HCT116 (cell line): ENCODE results near the gene CYP24A1. TPM values are rescaled to one million over a fixed set of nuclear protein-coding genes. Genes with fewer than 3 reads are reported as not detected.

ENCODE experiments used
- ATAC-seq: fragments of 200-7000 bp; cut with Tn5 transposase; 2 replicates; pipeline ENCODE4 v1.9.1; 2020; ENCODE audit warnings: mild to moderate bottlenecking, moderate library complexity
- BruUV-seq: library from RNA; stranded (reverse); fragments of 400-500 nt; replicated peaks from 2 replicates; lab custom pipeline; 2021; lab: Mats Ljungman, UMichigan
- CTCF ChIA-PET: fragments of 300-600 bp; sonication (Branson Sonifier 250); formaldehyde crosslinking; loops from one replicate; lab custom pipeline; 2021; ENCODE audit warnings: antibody characterized with exemption; lab: Charles Lee
- POLR2A ChIA-PET: fragments of 300-600, 350-600 bp; sonication (Branson Sonifier 250); formaldehyde crosslinking; loops from one replicate; lab custom pipeline; 2021; ENCODE audit warnings: antibody characterized with exemption; lab: Charles Lee
- RAD21 ChIA-PET, 2 experiments: fragments of 300-600 bp; sonication (Branson Sonifier 250); formaldehyde crosslinking; loops; one replicate each; lab custom pipeline; 2023; ENCODE audit warnings: low total read pairs in 2 of 2; ENCODE audit not compliant: uncharacterized antibody in 2 of 2, unreplicated experiment in 2 of 2, low non-redundant PET in 1 of 2; lab: Charles Lee
- DNase-seq: peaks from one replicate; pipeline ENCODE4 v3.0.0-alpha.2; 2010; ENCODE audit warnings: low read depth, low spot score
- H2AFZ ChIP-seq: fragments of 200-600 bp; shearing (Covaris generic), sonication (generic); 2 replicates; pipeline ENCODE4 v1.6.1; 2017; ENCODE audit warnings: low read depth, mixed run types, mixed read lengths, antibody characterized with exemption, low read length; ENCODE audit not compliant: poor library complexity, severe bottlenecking
- H3K27ac ChIP-seq: 2 replicates; pipeline ENCODE4 v1.5.1; 2012; ENCODE audit warnings: low read depth, low read length
- H3K27me3 ChIP-seq: fragments of 200-600 bp; sonication (generic); 2 replicates; pipeline ENCODE4 v1.6.1; 2016; ENCODE audit warnings: mixed run types, low read length, mixed read lengths; ENCODE audit not compliant: insufficient read depth
- H3K36me3 ChIP-seq, 2 experiments: fragments of 200-500 bp in 1 of 2; fragments of 200-600 bp in 1 of 2; sonication (Bioruptor generic) in 1 of 2; sonication (generic) in 1 of 2; 2 replicates each; pipeline versions ENCODE4 v1.5.1 to v1.6.1; 2014 to 2016; ENCODE audit warnings: low read length in 2 of 2, inconsistent platforms in 1 of 2, mixed read lengths in 1 of 2, mixed run types in 1 of 2; ENCODE audit not compliant: insufficient read depth in 2 of 2, control insufficient read depth in 1 of 2
- H3K4me1 ChIP-seq, 2 experiments: fragments of 200-600 bp in 1 of 2; sonication (generic) in 1 of 2; 2 replicates each; pipeline versions ENCODE4 v1.5.1 to v1.6.1; 2012 to 2017; ENCODE audit warnings: low read length in 2 of 2, inconsistent platforms in 1 of 2, mild to moderate bottlenecking in 1 of 2, mixed read lengths in 1 of 2, mixed run types in 1 of 2, moderate library complexity in 1 of 2; ENCODE audit not compliant: insufficient read depth in 2 of 2, control insufficient read depth in 1 of 2
- H3K4me2 ChIP-seq: fragments of 200-600 bp; sonication (generic); 2 replicates; pipeline ENCODE4 v1.6.1; 2017; ENCODE audit warnings: mixed run types, low read length, mixed read lengths
- H3K4me3 ChIP-seq, 2 experiments: fragments of 200-600 bp in 1 of 2; sonication (generic) in 1 of 2; replicated peaks in 1 of 2; 2 replicates each; pipeline ENCODE4 v1.5.1; 2011 to 2016; ENCODE audit warnings: low read length in 2 of 2, control low read depth in 1 of 2, low read depth in 1 of 2, mild to moderate bottlenecking in 1 of 2, mixed read lengths in 1 of 2, mixed run types in 1 of 2
- H3K79me2 ChIP-seq: fragments of 200-600 bp; sonication (generic); 2 replicates; pipeline ENCODE4 v1.6.1; 2017; ENCODE audit warnings: mild to moderate bottlenecking, mixed run types, low read length, moderate library complexity, mixed read lengths; ENCODE audit not compliant: insufficient read depth
- H3K9ac ChIP-seq: fragments of 200-600 bp; sonication (generic); 2 replicates; pipeline ENCODE4 v1.6.1; 2016; ENCODE audit warnings: low read length, mixed read lengths
- H3K9me2 ChIP-seq: fragments of 200-600 bp; sonication (generic), shearing (Covaris generic); 2 replicates; pipeline ENCODE4 v1.6.1; 2017; ENCODE audit warnings: mixed run types, mild to moderate bottlenecking, moderate library complexity; ENCODE audit not compliant: insufficient read depth
- H3K9me3 ChIP-seq, 2 experiments: fragments of 200-500 bp in 1 of 2; fragments of 200-600 bp in 1 of 2; sonication (Bioruptor generic) in 1 of 2; sonication (generic) in 1 of 2; 2 replicates each; pipeline ENCODE4 v1.6.1; 2014 to 2017; ENCODE audit warnings: low read length in 2 of 2, mixed read lengths in 2 of 2, inconsistent platforms in 1 of 2, low read depth in 1 of 2, mild to moderate bottlenecking in 1 of 2, mixed run types in 1 of 2, moderate library complexity in 1 of 2; ENCODE audit not compliant: control insufficient read depth in 1 of 2, insufficient read depth in 1 of 2
- H4K20me1 ChIP-seq: fragments of 200-600 bp; sonication (generic), shearing (Covaris generic); 2 replicates; pipeline ENCODE4 v1.6.1; 2017; ENCODE audit warnings: mixed run types, mild to moderate bottlenecking, moderate library complexity; ENCODE audit not compliant: insufficient read depth
- CEBPB ChIP-seq: IDR thresholded peaks from 2 replicates; pipeline ENCODE4 v1.6.1; 2012; ENCODE audit warnings: low read depth
- EGR1 ChIP-seq: IDR thresholded peaks from 2 replicates; pipeline ENCODE4 v1.6.1; 2012; ENCODE audit warnings: low read depth
- ELF1 ChIP-seq: IDR thresholded peaks from 2 replicates; pipeline ENCODE4 v1.6.1; 2012; ENCODE audit warnings: low read depth, borderline replicate concordance
- EZH2 ChIP-seq: fragments of 200-600 bp; sonication (generic); IDR thresholded peaks from 2 replicates; pipeline ENCODE4 v1.6.1; 2017; ENCODE audit warnings: antibody characterized with exemption, mixed run types
- JUND ChIP-seq: IDR thresholded peaks from 2 replicates; pipeline ENCODE4 v1.6.1; 2012
- REST ChIP-seq: IDR thresholded peaks from 2 replicates; pipeline ENCODE4 v1.6.1; 2012; ENCODE audit warnings: low read depth
- SIN3A ChIP-seq: IDR thresholded peaks from 2 replicates; pipeline ENCODE4 v1.6.1; 2012; ENCODE audit warnings: low read depth
- TCF7L2 ChIP-seq: IDR thresholded peaks from 2 replicates; pipeline ENCODE4 v1.7.0; 2011; ENCODE audit warnings: borderline replicate concordance, inconsistent platforms; ENCODE audit not compliant: insufficient read depth, insufficient read length; ENCODE audit errors: extremely low read depth
- ZNF274 ChIP-seq: fragments of 200-500 bp; sonication (Bioruptor generic); IDR thresholded peaks from 2 replicates; pipeline ENCODE4 v1.6.1; 2014; ENCODE audit warnings: mild to moderate bottlenecking, low read depth, low read length, inconsistent platforms
- intact Hi-C: fragments of 100-400 bp; cut with micrococcal nuclease; formaldehyde crosslinking; loops from 2 replicates; pipeline ENCODE4 v1.10.0; 2022
- total RNA-seq: library from RNA; stranded (reverse); gene quantifications from one replicate; pipeline ENCODE4 v1.2.1, GENCODE V29; 2021; ENCODE audit not compliant: unreplicated experiment
- TF ChIP-seq, protein P1 (sequence below): IDR thresholded peaks from 2 replicates; pipeline ENCODE4 v1.6.1; 2011; ENCODE audit warnings: mild to moderate bottlenecking, low read length, moderate library complexity; ENCODE audit not compliant: insufficient replicate concordance; ENCODE audit errors: extremely low read depth

The CYP24A1 gene
- total RNA-seq, 1 experiment from 2014 or later, result 267 TPM

DNA sequence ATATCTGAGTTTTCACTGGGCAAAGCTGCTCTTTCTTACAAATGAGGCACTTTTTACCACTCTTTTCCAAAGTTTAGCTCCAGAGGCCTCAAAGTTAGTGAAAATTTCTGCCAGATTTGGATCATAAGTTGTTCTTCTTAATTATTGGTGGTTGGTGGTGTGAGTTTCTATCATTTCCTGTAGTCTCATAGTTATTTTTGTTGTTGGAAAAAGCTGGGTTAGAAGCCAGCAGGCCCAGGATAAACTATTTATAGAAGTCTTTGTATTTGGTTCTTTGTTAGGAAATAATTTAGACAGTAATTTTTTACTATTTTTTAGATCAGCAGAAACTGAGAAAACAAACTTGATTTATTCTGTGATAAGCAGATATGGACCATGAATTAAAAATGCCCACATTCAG, 44.7 kb upstream of the CYP24A1 start (continued):
- TF ChIP-seq, protein P1, sequence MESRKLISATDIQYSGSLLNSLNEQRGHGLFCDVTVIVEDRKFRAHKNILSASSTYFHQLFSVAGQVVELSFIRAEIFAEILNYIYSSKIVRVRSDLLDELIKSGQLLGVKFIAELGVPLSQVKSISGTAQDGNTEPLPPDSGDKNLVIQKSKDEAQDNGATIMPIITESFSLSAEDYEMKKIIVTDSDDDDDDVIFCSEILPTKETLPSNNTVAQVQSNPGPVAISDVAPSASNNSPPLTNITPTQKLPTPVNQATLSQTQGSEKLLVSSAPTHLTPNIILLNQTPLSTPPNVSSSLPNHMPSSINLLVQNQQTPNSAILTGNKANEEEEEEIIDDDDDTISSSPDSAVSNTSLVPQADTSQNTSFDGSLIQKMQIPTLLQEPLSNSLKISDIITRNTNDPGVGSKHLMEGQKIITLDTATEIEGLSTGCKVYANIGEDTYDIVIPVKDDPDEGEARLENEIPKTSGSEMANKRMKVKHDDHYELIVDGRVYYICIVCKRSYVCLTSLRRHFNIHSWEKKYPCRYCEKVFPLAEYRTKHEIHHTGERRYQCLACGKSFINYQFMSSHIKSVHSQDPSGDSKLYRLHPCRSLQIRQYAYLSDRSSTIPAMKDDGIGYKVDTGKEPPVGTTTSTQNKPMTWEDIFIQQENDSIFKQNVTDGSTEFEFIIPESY, result no peak
- TF ChIP-seq ZNF274 (no peak), REST (no peak), EGR1 (no peak), CEBPB (no peak), JUND (no peak), ELF1 (no peak)

GRCh38 chr20:54217762-54218161, 44.0 kb upstream of the CYP24A1 start:
- H3K9me2 ChIP-seq, result no peaks in the 10 kb centered on the region
- no peaks in the 10 kb centered on the region for H3K9me3 ChIP-seq
- no peak overlapping the region for H3K4me3 ChIP-seq
- H3K79me2 ChIP-seq, result peaks cover 34% of the 10 kb centered on the region
- BruUV-seq, result no TSS peak
- TF ChIP-seq SIN3A, result no peak
- TF ChIP-seq ELF1, result no peak
- TF ChIP-seq, protein P1, result no peak
- no peak for TF ChIP-seq TCF7L2
- no peak for TF ChIP-seq EZH2
- TF ChIP-seq, all 23 proteins: peak for 0
- Histone ChIP-seq H2AFZ (no peak overlapping the region), H4K20me1 (no peaks in the 10 kb centered on the region; the same call in 1 of the 2 replicates), H3K4me1 (no peaks in the 10 kb centered on the region), H3K27me3 (no peaks in the 10 kb centered on the region), H3K36me3 (peaks cover 18 to 19% of the 10 kb centered on the region in 2 experiments), H3K27ac (no peak overlapping the region), H3K4me2 (no peak overlapping the region), H3K9ac (no peak overlapping the region)
- DNase-seq (no peak), ATAC-seq (no peak)
- ChIA-PET POLR2A (no interaction called here), RAD21 (no interaction called here), CTCF (no interaction called here)
- intact Hi-C loops, result no loop called here
